NK-92 (cell line): ENCODE data around the gene RMI2.

Experiments used
- DNase-seq: peaks from one replicate; lab custom pipeline; 2025; ENCODE audit not compliant: unreplicated experiment; lab: John Stamatoyannopoulos, UW

Gene RMI2

DNA sequence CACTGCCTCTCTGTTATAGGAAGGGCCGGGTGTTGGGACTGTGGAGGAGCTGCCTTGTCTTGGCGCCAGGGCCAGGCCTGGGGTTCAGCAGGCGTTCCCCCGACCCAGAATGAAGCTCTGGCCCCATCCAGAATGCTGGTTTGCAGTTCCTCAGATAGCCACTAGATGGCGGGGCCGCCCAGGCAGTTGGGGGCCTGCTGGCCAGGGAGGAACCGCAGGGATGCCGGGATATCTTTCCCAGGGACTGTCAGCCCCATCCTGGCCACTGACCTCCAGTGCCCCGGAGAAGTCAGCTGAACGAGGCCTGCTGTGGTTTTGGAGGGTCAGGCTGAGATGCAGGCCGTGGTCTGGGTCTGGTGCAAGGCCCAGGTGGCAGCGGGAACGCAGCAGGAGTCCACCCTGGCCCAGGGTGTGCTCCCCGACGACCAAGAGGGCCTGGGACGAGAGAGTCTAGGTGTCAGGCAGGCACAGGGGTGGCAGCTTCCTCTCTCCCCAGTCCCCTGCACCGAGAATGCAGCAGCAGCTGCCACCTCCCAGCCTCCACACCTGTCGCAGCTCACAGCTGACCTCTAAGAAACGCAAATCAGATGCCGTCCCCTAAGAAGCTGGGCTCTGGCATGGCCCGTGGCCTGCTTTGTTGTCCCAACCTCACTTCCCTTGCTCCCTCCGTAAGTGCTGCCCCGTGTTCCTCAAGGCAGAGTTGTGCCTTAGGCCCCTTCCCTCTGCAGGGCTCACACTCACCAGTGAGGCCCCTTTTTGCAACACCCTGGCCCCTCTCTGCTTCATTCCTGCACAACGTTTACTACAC, 51.2 kb downstream of the RMI2 start:
- no peak for DNase-seq

DNA sequence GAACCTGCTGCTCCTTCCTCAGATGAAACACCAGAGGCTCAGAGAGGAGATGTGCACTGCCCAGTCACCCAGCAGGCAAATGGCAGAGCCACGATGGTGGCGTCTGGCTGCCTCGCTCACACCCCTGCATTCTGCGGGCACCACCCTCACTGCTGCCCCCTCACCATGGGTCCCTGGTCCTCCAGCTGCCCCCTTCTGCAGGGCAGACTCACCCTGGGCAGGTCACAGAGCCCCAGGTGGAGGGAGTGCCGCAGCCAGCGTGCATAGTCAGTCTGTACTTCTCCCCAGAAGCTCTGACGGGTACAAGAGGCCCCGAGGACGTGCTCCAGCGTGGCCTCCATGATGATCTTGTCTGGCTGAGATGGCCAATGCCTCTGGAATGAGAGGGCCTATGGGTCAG, 52.9 kb downstream of the RMI2 start:
- no peak for DNase-seq

DNA sequence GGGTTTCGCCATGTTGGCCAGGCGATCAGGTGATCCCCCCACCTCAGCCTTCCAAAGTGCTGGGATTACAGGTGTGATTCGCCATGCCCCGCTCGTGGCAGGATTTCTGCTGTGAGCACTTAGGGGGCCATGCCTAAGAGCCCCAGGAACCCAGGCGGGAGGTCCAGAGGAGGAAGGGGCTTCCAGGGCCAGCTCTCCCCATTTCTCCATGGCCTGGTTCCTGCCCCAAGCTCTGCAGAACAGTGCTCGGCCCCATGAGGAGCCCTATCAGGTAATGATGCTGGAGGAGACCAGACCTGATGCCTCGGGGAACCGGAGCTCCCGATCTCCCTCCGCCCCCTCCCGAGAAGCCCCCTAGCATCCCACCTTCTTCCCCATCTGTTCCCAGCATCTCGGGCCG, 53.6 kb downstream of the RMI2 start:
- DNase-seq, result no peak

DNA sequence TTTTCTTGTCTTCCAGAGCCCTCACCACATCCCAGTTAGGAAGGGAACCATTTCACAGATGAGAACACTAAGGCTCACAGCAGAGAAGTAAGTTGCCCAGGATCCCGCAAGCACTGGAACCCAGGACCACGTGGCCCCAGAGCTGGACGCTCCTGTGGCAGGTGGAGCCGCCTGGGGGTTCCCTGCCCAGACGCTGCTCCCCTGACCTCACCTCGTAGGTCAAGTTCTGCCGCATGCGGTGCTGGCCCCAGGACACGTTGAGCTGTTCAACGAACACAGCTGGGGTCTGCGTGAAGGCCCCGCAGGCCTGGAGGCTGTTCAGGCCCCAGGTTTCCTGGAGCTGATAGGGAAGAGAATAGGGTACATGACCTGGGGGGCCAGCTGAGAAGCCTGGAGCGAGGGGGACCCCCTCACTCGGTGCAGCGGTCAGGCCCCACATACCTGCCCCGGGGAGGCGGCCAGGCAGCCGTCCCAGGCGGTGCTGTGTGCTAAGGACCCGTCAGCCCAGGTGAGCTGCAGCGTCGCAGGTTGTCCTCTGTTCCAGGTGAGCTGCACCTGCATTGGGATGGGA, 54.1 kb downstream of the RMI2 start:
- DNase-seq, result no peak

DNA sequence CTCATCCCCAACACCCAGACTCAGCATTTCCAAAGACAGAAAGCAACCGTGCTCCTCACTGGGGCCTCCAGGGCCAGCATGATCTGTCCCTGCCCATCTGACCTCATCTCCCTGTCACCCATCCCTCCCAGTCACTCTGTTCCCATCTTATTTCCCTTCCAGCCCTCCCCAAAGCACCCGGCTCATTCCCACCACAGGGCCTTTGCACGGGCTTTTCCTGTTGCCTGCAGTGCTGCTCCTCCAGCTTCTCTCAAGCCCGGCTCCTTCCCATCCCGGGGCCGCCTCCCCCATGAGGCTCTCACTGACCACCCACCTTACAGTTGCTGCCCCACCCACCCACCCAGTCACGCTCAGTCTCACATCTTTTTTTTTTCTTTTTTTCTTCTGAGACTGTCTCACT, 54.8 kb downstream of the RMI2 start:
- no peak for DNase-seq
